ENCODE measurements around the gene RGS3.

DNA sequence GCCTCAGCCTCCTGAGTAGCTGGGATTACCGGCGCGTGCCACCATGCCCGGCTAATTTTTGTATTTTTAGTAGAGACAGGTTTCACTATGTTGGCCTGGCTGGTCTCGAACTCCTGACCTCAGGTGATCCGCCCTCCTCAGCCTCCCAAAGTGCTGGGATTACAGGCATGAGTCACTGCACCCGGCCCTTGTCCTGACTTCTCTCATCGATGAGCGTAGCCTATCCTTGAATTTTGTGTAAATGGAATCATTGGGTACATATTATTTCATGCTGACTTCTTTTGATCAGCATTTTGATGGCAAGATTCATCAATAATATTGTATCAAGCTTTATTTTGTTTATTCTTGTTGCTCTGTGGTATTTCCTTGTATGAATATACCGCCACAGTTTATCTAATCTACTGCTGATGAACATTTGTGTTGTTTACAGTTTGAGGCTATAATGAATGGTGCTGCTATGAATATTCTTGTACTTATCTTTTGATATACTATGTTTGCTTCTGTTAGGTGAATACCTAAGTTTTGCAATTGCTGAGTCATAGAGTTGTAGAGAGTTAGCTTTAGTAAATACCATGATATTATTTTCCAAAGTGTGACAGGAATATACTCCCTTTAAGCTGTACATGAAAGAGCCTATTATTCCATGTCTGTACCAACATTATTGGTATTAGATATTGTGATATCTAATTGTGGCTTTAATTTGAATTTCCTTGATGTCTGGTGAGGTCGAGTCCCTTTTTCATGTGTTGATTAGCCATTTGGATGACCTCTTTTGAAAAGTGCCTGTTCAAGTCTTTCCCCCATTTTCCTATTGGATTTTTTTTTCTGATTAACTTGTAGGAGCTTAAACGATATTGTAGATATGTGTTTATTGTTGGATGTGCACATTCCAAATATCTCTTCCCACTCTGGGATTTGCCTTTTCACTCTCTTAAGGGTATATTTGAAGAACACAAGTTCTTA, 107.5 kb downstream of the RGS3 start:
- TF ChIP-seq, protein P1, sequence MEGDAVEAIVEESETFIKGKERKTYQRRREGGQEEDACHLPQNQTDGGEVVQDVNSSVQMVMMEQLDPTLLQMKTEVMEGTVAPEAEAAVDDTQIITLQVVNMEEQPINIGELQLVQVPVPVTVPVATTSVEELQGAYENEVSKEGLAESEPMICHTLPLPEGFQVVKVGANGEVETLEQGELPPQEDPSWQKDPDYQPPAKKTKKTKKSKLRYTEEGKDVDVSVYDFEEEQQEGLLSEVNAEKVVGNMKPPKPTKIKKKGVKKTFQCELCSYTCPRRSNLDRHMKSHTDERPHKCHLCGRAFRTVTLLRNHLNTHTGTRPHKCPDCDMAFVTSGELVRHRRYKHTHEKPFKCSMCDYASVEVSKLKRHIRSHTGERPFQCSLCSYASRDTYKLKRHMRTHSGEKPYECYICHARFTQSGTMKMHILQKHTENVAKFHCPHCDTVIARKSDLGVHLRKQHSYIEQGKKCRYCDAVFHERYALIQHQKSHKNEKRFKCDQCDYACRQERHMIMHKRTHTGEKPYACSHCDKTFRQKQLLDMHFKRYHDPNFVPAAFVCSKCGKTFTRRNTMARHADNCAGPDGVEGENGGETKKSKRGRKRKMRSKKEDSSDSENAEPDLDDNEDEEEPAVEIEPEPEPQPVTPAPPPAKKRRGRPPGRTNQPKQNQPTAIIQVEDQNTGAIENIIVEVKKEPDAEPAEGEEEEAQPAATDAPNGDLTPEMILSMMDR (conservative IDR thresholded peaks at IDR 0.05; ENCODE audit: low read length) = no peak
- no peak for TF ChIP-seq EZH2phosphoT487 (IDR thresholded peaks at IDR 0.05; ENCODE audit: borderline replicate concordance, low read depth, low read length)
